ENCODE results near the gene TMEM259. TPM values are rescaled to one million over a fixed set of nuclear protein-coding genes. Genes with fewer than 3 reads are reported as not detected.

The TMEM259 gene
- total RNA-seq, 2 experiments from 2014 or later: 183 to 195 TPM

GRCh38 chr19:989381-990081 lies 31.4 kb downstream of the TMEM259 start:
- H3K4me3 Mint-ChIP-seq: no peak overlapping the region
- H3K4me1 Mint-ChIP-seq: peaks cover 17% of the 10 kb centered on the region
- no peaks in the 10 kb centered on the region for H3K27me3 Mint-ChIP-seq
- no peak overlapping the region for H3K27ac Mint-ChIP-seq
- POLR2A ChIA-PET: no interaction called here
- H3K36me3 Mint-ChIP-seq (ENCODE audit: low read depth): peaks cover 7% of the 10 kb centered on the region
- no peak for DNase-seq
- CTCF ChIA-PET: no interaction called here
- no peaks in the 10 kb centered on the region for H3K9me3 Mint-ChIP-seq

GRCh38 chr19:988510-988909 lies 32.4 kb downstream of the TMEM259 start:
- Mint-ChIP-seq H3K4me3 (no peak overlapping the region), H3K27ac (no peak overlapping the region), H3K36me3 (ENCODE audit: low read depth) (peaks cover 7% of the 10 kb centered on the region), H3K27me3 (no peaks in the 10 kb centered on the region), H3K9me3 (no peaks in the 10 kb centered on the region), H3K4me1 (peaks cover 24% of the 10 kb centered on the region)
- ChIA-PET CTCF (no interaction called here), POLR2A (no interaction called here)
- DNase-seq: no peak

DNA sequence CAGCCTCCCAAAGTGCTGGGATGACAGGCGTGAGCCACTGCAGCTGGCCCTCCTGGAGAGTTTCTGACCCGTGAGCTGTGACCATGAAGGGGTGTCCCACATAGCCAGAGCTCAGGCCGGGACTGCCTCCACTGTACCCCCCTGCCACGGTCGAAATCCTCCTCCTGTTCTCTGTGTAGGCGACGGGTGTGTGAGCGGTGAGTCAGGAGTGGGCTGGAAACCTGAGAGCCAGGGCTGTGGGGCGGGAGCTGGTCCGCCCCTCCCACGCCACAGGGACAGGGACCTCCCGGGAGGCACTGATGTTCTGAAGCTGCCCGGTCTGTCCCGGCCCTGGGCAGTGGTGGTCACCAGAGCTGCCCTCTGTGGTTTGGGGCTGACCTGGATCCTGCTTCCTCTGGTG lies 32.8 kb downstream of the TMEM259 start:
- no peak overlapping the region for H3K27ac Mint-ChIP-seq
- DNase-seq: no peak
- ChIA-PET CTCF (interaction anchor here (1.6 kb wide), 1 partner anchor 65 kb away, joined by 5 read pairs; no protein-coding TSS in a partner anchor), POLR2A (no interaction called here)
- H3K9me3 Mint-ChIP-seq: no peaks in the 10 kb centered on the region
- H3K4me3 Mint-ChIP-seq: no peak overlapping the region
- H3K36me3 Mint-ChIP-seq (ENCODE audit: low read depth): peaks cover 7% of the 10 kb centered on the region
- H3K4me1 Mint-ChIP-seq: peaks cover 25% of the 10 kb centered on the region
- H3K27me3 Mint-ChIP-seq: no peaks in the 10 kb centered on the region

DNA sequence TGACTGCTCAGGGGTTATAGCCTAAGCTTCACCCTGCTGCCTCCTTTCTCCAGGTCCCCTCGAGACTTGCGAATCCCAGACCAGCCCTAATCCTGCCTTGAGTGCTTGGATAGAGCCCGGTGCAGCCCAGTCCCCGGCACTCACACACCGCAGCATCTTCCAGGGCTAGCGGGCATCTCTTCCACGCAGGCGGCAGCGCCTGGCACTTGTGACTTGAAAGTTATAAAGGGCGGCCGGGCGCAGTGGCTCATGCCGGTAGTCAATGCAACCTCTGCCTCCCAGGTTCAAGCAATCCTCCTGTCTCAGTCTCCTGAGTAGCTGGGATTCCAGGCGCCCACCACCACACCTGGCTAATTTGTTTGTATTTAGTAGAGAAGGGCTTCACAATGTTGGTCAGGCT lies 34.8 kb downstream of the TMEM259 start:
- ChIA-PET POLR2A (no interaction called here), CTCF (interaction anchor here (1.2 kb wide), 1 partner anchor 15 kb away, joined by 3 read pairs; no protein-coding TSS in a partner anchor)
- H3K27me3 Mint-ChIP-seq: no peaks in the 10 kb centered on the region
- H3K4me1 Mint-ChIP-seq: peaks cover 27% of the 10 kb centered on the region
- H3K4me3 Mint-ChIP-seq: peak overlapping the region; percentile 89
- no peak for DNase-seq
- H3K27ac Mint-ChIP-seq: peak overlapping the region; percentile 74
- peaks cover 3% of the 10 kb centered on the region for H3K36me3 Mint-ChIP-seq (ENCODE audit: low read depth)
- no peaks in the 10 kb centered on the region for H3K9me3 Mint-ChIP-seq

GRCh38 chr19:984165-984967 lies 36.6 kb downstream of the TMEM259 start, which contains the start of gene WDR18:
TSS of gene WDR18 (plus strand) at chr19:984345. CDS start at chr19:984354, 9 bp downstream.
- Mint-ChIP-seq H3K4me1 (peaks cover 27% of the 10 kb centered on the region), H3K27ac (peak within 1 kb of the TSS; percentile 91), H3K27me3 (no peaks in the 10 kb centered on the region), H3K9me3 (no peaks in the 10 kb centered on the region), H3K4me3 (peak within 1 kb of the TSS; percentile 89), H3K36me3 (ENCODE audit: low read depth) (no peaks in the 10 kb centered on the region)
- peak; percentile 91 for DNase-seq
- ChIA-PET CTCF (interaction anchor here (0.6 to 2.6 kb wide), 13 partner anchors 20 to 282 kb away, joined by 3 to 34 read pairs (median 4); no protein-coding TSS in a partner anchor), POLR2A (interaction anchor here (0.6 to 1.3 kb wide), 2 partner anchors 61 to 200 kb away, joined by 4 read pairs; no protein-coding TSS in a partner anchor)

GRCh38 chr19:982567-983170 lies 38.3 kb downstream of the TMEM259 start:
- Mint-ChIP-seq H3K36me3 (ENCODE audit: low read depth) (no peaks in the 10 kb centered on the region), H3K4me1 (peaks cover 27% of the 10 kb centered on the region), H3K27ac (no peak overlapping the region), H3K9me3 (no peaks in the 10 kb centered on the region), H3K27me3 (no peaks in the 10 kb centered on the region), H3K4me3 (no peak overlapping the region)
- CTCF ChIA-PET: interaction anchor here (0.7 to 2.6 kb wide), 9 partner anchors 9 to 284 kb away, joined by 3 to 34 read pairs (median 3); no protein-coding TSS in a partner anchor
- POLR2A ChIA-PET: no interaction called here
- peak; percentile 65 for DNase-seq

DNA sequence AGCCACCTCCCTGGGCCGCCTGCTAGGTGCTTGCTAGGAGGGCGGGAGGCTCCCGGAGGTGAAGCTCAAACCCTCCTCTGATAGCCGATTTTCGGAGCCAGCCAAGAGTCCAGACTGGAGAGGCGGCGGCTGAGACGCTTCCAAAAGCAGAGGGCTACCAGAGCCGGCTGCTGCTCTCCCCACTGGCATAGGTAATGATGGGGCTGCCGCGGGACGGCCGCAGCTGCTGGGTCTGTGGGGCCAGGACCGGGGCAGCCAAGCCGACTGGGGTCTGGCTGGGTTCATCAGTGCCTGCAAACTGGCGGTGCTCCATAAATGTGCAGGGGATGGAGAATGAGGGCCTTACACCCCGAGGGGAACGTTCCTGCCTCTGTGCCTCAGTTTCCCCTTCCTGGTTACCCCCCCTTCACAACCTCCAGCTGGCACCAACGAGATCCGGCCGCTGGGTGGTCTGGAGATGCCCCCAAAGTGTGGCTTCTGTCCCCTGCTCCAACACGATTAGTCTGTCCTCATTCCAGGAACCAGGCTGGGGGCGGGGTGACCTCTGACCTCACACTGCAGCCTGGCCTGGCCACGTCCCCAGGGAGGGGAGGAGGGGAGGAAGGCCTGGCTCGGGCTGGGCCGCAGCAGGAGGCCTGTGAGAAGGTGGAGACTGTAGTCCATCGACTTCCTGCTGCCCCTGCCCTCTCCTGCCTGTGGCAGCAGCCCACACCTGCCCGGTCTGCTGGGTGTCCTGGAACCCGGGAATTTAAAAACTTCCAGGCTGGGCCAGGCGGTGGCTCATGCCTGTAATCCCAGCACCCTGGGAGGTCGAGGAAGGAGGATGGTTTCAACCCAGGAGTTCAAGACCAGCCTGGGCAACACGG lies 40.6 kb downstream of the TMEM259 start:
- no peak for DNase-seq
- Mint-ChIP-seq H3K27me3 (no peaks in the 10 kb centered on the region), H3K4me3 (no peak overlapping the region), H3K9me3 (no peaks in the 10 kb centered on the region), H3K4me1 (peaks cover 18% of the 10 kb centered on the region), H3K36me3 (ENCODE audit: low read depth) (no peaks in the 10 kb centered on the region), H3K27ac (no peak overlapping the region)
- ChIA-PET CTCF (interaction anchor here (1.5 kb wide), 2 partner anchors 58 to 264 kb away, joined by 3 to 4 read pairs; no protein-coding TSS in a partner anchor), POLR2A (no interaction called here)

GRCh38 chr19:979318-979741 lies 41.6 kb downstream of the TMEM259 start:
- H3K27ac Mint-ChIP-seq: no peak overlapping the region
- peaks cover 9% of the 10 kb centered on the region for H3K4me1 Mint-ChIP-seq
- DNase-seq: no peak
- no peaks in the 10 kb centered on the region for H3K36me3 Mint-ChIP-seq (ENCODE audit: low read depth)
- ChIA-PET CTCF (interaction anchor here (1.5 kb wide), 1 partner anchor 57 kb away, joined by 3 read pairs; no protein-coding TSS in a partner anchor), POLR2A (no interaction called here)
- H3K9me3 Mint-ChIP-seq: no peaks in the 10 kb centered on the region
- H3K27me3 Mint-ChIP-seq: no peaks in the 10 kb centered on the region
- no peak overlapping the region for H3K4me3 Mint-ChIP-seq

DNA sequence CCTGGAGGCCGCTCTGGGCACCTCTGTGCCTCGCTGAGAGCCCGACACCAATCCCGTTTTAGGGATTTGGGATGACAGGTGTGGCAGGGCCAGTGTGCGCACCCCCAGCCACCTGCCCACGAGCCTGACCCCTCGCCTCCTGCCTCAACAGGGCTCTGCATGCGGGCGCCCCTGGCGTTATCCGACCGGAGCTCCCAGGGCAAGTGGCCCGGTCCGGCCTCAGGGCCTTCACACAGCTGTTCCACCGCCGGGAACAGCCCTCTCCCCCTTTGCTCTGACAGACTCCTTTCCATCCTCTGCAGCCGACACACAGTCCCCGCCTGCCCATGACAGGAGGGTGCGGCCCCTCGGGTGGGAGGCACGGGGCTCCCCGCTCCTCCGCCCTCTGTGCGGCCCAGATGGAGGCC lies 43.9 kb downstream of the TMEM259 start:
- ChIA-PET CTCF (interaction anchor here (0.6 kb wide), 1 partner anchor 82 kb away, joined by 3 read pairs; no protein-coding TSS in a partner anchor), POLR2A (no interaction called here)
- Mint-ChIP-seq H3K9me3 (no peaks in the 10 kb centered on the region), H3K4me1 (no peaks in the 10 kb centered on the region), H3K27ac (no peak overlapping the region), H3K4me3 (no peak overlapping the region), H3K36me3 (ENCODE audit: low read depth) (peaks cover 5% of the 10 kb centered on the region), H3K27me3 (no peaks in the 10 kb centered on the region)
- DNase-seq: no peak

DNA sequence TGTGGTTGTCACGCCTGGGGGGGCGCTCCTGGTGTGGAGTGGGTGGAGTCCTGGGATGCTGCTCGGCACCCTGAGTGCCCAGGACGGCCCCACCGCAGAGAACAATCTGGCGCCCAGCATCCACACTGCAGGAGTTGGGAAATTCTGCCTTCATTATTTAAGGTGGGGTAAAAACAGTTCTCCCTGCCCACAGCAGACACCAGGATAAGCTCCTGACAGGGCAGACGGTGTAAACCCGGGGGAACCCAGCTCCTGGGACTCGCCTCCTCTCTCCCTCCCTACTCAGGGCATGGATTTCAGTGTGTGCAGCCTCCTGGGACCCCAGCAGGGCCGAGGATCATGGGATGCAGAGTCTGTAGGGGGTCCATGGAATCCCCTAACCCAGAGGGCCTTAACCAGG lies 44.4 kb downstream of the TMEM259 start:
- no peak for DNase-seq
- Mint-ChIP-seq H3K4me1 (no peaks in the 10 kb centered on the region), H3K27ac (no peak overlapping the region), H3K27me3 (no peaks in the 10 kb centered on the region), H3K9me3 (no peaks in the 10 kb centered on the region), H3K4me3 (no peak overlapping the region), H3K36me3 (ENCODE audit: low read depth) (peaks cover 8% of the 10 kb centered on the region)
- CTCF ChIA-PET: interaction anchor here (0.6 kb wide), 1 partner anchor 82 kb away, joined by 3 read pairs; no protein-coding TSS in a partner anchor
- POLR2A ChIA-PET: no interaction called here

DNA sequence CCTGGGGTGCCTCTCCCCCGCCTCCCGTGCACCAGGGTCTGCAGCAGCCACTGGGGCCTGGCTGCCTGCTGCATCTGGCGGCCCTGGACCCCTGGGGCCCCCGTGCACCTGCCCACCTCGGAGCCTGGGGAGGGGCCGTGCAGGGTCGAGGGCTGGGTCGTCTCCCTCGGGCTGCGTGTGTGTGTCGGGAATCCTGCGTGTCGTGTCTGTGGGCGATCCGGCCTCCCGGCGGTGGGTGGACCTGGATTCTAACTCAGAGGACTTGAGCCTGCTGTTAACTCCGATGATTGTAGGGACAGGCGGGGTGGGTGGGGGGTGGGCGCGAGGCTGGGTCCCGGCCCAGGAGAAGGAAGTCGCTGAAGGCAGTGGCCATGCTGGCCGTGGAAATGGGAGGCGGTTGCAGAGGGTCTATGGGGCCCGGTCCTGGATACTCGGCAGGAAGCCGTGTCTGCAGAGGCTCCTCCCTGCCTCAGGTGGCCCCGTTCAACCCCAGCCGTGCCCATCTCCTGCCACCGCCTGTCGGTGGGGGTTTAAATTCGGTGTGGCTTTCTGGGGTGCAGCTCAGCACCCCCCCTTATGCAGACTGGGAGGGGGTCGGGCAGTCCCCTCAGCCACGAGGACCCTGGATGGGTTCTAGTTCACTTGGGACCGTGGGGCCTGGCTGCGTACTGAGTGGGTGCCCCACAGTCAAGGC lies 46.2 kb downstream of the TMEM259 start:
- Mint-ChIP-seq H3K27me3 (no peaks in the 10 kb centered on the region), H3K4me3 (no peak overlapping the region), H3K36me3 (ENCODE audit: low read depth) (peaks cover 21% of the 10 kb centered on the region), H3K9me3 (peaks cover 5% of the 10 kb centered on the region), H3K4me1 (no peaks in the 10 kb centered on the region), H3K27ac (no peak overlapping the region)
- ChIA-PET CTCF (no interaction called here), POLR2A (no interaction called here)
- no peak for DNase-seq
